GM15510 (cell line): ENCODE data around the gene ELAPOR1.

Experiments
- POLR2A ChIP-seq: IDR thresholded peaks from 3 replicates; pipeline ENCODE4 v1.6.1; 2011; ENCODE audit warnings: borderline replicate concordance; ENCODE audit not compliant: insufficient read length; ENCODE audit errors: extremely low read depth

ELAPOR1 gene

GRCh38 chr1:109148987-109149561, 35.2 kb downstream of the ELAPOR1 start:
- TF ChIP-seq POLR2A: no peak

GRCh38 chr1:109149874-109150601, 36.1 kb downstream of the ELAPOR1 start:
- no peak for TF ChIP-seq POLR2A

- TF ChIP-seq POLR2A: no peak
These were observed 37.5 kb downstream of the ELAPOR1 start for GRCh38 chr1:109151146-109151990.

GRCh38 chr1:109152196-109152595, 38.3 kb downstream of the ELAPOR1 start:
- no peak for TF ChIP-seq POLR2A

- no peak for TF ChIP-seq POLR2A
These were observed 43.0 kb downstream of the ELAPOR1 start for GRCh38 chr1:109156916-109157385.

GRCh38 chr1:109158433-109158832, 44.5 kb downstream of the ELAPOR1 start:
- no peak for TF ChIP-seq POLR2A

- no peak for TF ChIP-seq POLR2A
These were observed 45.4 kb downstream of the ELAPOR1 start for GRCh38 chr1:109159326-109159725.

GRCh38 chr1:109160071-109160840, 46.3 kb downstream of the ELAPOR1 start:
- no peak for TF ChIP-seq POLR2A

- no peak for TF ChIP-seq POLR2A
These were observed 48.1 kb downstream of the ELAPOR1 start for GRCh38 chr1:109161858-109162606.

GRCh38 chr1:109162626-109163025, 48.7 kb downstream of the ELAPOR1 start:
- TF ChIP-seq POLR2A: no peak

- no peak for TF ChIP-seq POLR2A
These were observed 49.6 kb downstream of the ELAPOR1 start for GRCh38 chr1:109163551-109163950.
